ENCODE results near the gene RASSF1. TPM values are rescaled to one million over a fixed set of nuclear protein-coding genes. Genes with fewer than 3 reads are reported as not detected.

RASSF1 gene
- total RNA-seq, 2 experiments from 2014 or later = 68.0 to 71.2 TPM

GRCh38 chr3:50350213-50350526 is 9.5 kb upstream of the RASSF1 start:
- Histone ChIP-seq H3K9me3 (ENCODE audit: control insufficient read depth in 1 of 2, insufficient read depth in 1 of 2, low read length in 2 of 2) (no peaks in the 10 kb centered on the region), H3K4me1 (ENCODE audit: insufficient read depth, low read length) (peaks cover 74% of the 10 kb centered on the region), H3K4me3 (ENCODE audit: low read length) (peak overlapping the region; percentile 76), H3K36me3 (ENCODE audit: insufficient read depth, low read length) (peaks cover 52% of the 10 kb centered on the region), H3K27me3 (ENCODE audit: control insufficient read depth in 1 of 2, insufficient read depth in 2 of 2, low read length in 2 of 2) (no peaks in the 10 kb centered on the region), H3K27ac (ENCODE audit: low read depth in 1 of 2, low read length in 2 of 2) (peak overlapping the region; percentile 94 to 97)
- ChIA-PET POLR2A (interaction anchor here (0.7 to 4.9 kb wide), 23 partner anchors 9 to 1929 kb away, joined by 3 to 214 read pairs (median 6); partner anchors contain the start of genes C3orf18, GNAI2, HEMK1 and HYAL2), CTCF (interaction anchor here (0.9 to 2.0 kb wide), 7 partner anchors 10 to 1039 kb away, joined by 3 to 12 read pairs (median 5); no protein-coding TSS in a partner anchor)
- intact Hi-C loops (cut with DNase I, micrococcal nuclease) = loop anchor here (2.0 to 5.0 kb wide), 5 partner anchors 13 to 1152 kb away; partner anchors contain the start of genes DCAF1 (in 1 of the 2), IFRD2 (in 1 of the 2) and RBM15B (in 1 of the 2)
- Mint-ChIP-seq H3K36me3 (ENCODE audit: low read depth) (peaks cover 57% of the 10 kb centered on the region), H3K4me3 (peak overlapping the region; percentile 97), H3K9me3 (no peaks in the 10 kb centered on the region), H3K4me1 (ENCODE audit: low read depth) (peaks cover 68% of the 10 kb centered on the region), H3K27ac (peak overlapping the region; percentile 99), H3K27me3 (no peaks in the 10 kb centered on the region)
- no peak for TF ChIP-seq CTCF (IDR thresholded peaks at IDR 0.05)
- ATAC-seq (ENCODE audit: poor library complexity) = no peak
- DNase-seq = no peak

GRCh38 chr3:50347187-50347813 is 6.7 kb upstream of the RASSF1 start:
- Mint-ChIP-seq H3K36me3 (ENCODE audit: low read depth) (peaks cover 35% of the 10 kb centered on the region), H3K4me3 (peak overlapping the region; percentile 74), H3K27ac (peak overlapping the region; percentile 80), H3K9me3 (no peaks in the 10 kb centered on the region), H3K4me1 (ENCODE audit: low read depth) (peaks cover 64% of the 10 kb centered on the region), H3K27me3 (no peaks in the 10 kb centered on the region)
- TF ChIP-seq CTCF (IDR thresholded peaks at IDR 0.05) = peak; percentile 72
- Histone ChIP-seq H3K36me3 (ENCODE audit: insufficient read depth, low read length) (peaks cover 25% of the 10 kb centered on the region), H3K27me3 (ENCODE audit: control insufficient read depth in 1 of 2, insufficient read depth in 2 of 2, low read length in 2 of 2) (no peaks in the 10 kb centered on the region), H3K9me3 (ENCODE audit: control insufficient read depth in 1 of 2, insufficient read depth in 1 of 2, low read length in 2 of 2) (no peaks in the 10 kb centered on the region), H3K4me3 (ENCODE audit: low read length) (no peak overlapping the region), H3K27ac (ENCODE audit: low read depth in 1 of 2, low read length in 2 of 2) (no peak overlapping the region), H3K4me1 (ENCODE audit: insufficient read depth, low read length) (peaks cover 73% of the 10 kb centered on the region)
- intact Hi-C loops (cut with DNase I, micrococcal nuclease) = loop anchor here (1.0 to 5.0 kb wide), 2 partner anchors 195 to 265 kb away; partner anchors contain the start of gene CISH (in 2 of the 2)
- peak; percentile 55 to 92 (median 72) for DNase-seq
- POLR2A ChIA-PET = interaction anchor here (0.8 to 4.9 kb wide), 6 partner anchors 8 to 195 kb away, joined by 3 to 214 read pairs (median 5); partner anchors contain the start of genes HYAL3, NAA80, RASSF1 and TMEM115
- peak; percentile 6 for ATAC-seq (ENCODE audit: poor library complexity)
- CTCF ChIA-PET = interaction anchor here (0.6 to 2.1 kb wide), 25 partner anchors 8 to 1914 kb away, joined by 3 to 20 read pairs (median 4); partner anchors contain the start of genes HEMK1, HYAL2, HYAL3 and IFRD2

DNA sequence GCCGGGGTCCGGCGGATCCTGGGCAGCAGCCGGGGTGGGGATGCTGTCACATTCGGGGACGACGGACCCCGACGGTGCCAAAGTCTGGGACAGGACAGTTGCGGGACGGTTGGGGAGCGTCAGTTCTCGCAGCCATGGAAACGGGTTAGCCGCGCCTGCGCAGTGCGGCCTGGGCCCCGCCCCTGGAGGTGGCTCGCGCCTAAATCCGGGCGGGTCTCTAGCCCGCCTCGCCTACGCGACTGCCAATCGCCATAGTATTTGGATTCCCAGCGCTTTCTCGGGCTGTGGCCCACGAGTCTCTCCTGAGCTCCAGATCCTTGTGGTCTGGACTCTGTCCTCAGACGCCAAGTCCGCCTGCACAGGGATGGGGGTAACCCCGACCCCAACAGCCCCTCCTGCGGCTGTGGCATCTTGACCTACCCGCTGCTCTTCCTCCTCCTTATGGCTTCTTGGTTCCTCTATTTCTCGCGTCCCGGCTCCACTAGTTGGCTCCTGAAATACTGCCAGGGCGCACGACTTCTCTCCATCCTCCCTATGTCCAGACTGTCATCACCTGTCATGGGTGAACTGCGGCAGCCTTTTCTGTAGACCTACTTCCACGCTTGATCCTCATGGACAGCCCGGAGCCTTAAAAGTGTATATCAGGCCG is 5.1 kb upstream of the RASSF1 start, which contains the start of gene ZMYND10:
Gene ZMYND10, minus strand, starts transcription at position 147 of the 649 bp plus-strand sequence. CDS start 153 bp downstream, outside the sequence.
- H3K27me3 ChIP-seq (ENCODE audit: control insufficient read depth in 1 of 2, insufficient read depth in 2 of 2, low read length in 2 of 2) = no peaks in the 10 kb centered on the region

More for the DNA sequence above, 5.1 kb upstream of the RASSF1 start, which contains the start of gene ZMYND10:
- peak; percentile 26 for ATAC-seq (ENCODE audit: poor library complexity)
- Mint-ChIP-seq H3K4me1 (ENCODE audit: low read depth) (peaks cover 60% of the 10 kb centered on the region), H3K36me3 (ENCODE audit: low read depth) (peaks cover 26% of the 10 kb centered on the region), H3K27ac (no peak within 1 kb of the TSS), H3K4me3 (peak within 1 kb of the TSS; percentile 77), H3K9me3 (no peaks in the 10 kb centered on the region), H3K27me3 (no peaks in the 10 kb centered on the region)
- no peak within 1 kb of the TSS for H3K27ac ChIP-seq (ENCODE audit: low read depth in 1 of 2, low read length in 2 of 2)
- intact Hi-C loops (cut with DNase I, micrococcal nuclease) = loop anchor here (5.0 kb wide), 1 partner anchor 267 kb away; the partner anchor contains the start of gene CISH (in 2 of the 2)
- H3K36me3 ChIP-seq (ENCODE audit: insufficient read depth, low read length) = peaks cover 18% of the 10 kb centered on the region
- no peak for TF ChIP-seq CTCF (IDR thresholded peaks at IDR 0.05)
- peak; percentile 59 to 89 (median 72) for DNase-seq
- H3K4me3 ChIP-seq (ENCODE audit: low read length) = peak within 1 kb of the TSS; percentile 39
- ChIA-PET POLR2A (interaction anchor here (0.9 to 2.2 kb wide), 2 partner anchors 9 to 46 kb away, joined by 3 to 21 read pairs; partner anchors contain the start of genes HYAL3 and NAA80), CTCF (interaction anchor here (1.0 kb wide), 1 partner anchor 10 kb away, joined by 4 read pairs; no protein-coding TSS in a partner anchor)
- H3K9me3 ChIP-seq (ENCODE audit: control insufficient read depth in 1 of 2, insufficient read depth in 1 of 2, low read length in 2 of 2) = no peaks in the 10 kb centered on the region
- peaks cover 73% of the 10 kb centered on the region for H3K4me1 ChIP-seq (ENCODE audit: insufficient read depth, low read length)

Measured in CD4-positive, alpha-beta T cell (primary cell).